Colonic mucosa (tissue), 4 donors: ENCODE measurements around the gene CCSER1. TPM values are rescaled to one million over a fixed set of nuclear protein-coding genes. Genes with fewer than 3 reads are reported as not detected.
"Not testable (repeated sequence)": the region's sequence is repeated elsewhere in the genome, so short reads cannot be mapped to it uniquely, and the experiment has no call there.

Source experiments
- DNase-seq: peaks from one replicate; pipeline ENCODE4 v3.0.0-alpha.2; 2020
- H3K27ac ChIP-seq: fragments of 200-600 bp; one replicate; pipeline ENCODE4 v1.8.0; 2021
- H3K27me3 ChIP-seq: fragments of 200-600 bp; one replicate; pipeline ENCODE4 v1.8.0; 2021
- H3K36me3 ChIP-seq: fragments of 200-600 bp; one replicate; pipeline ENCODE4 v1.8.0; 2021
- H3K4me1 ChIP-seq: fragments of 200-600 bp; one replicate; pipeline ENCODE4 v1.8.0; 2021; ENCODE audit warnings: mild to moderate bottlenecking
- H3K4me3 ChIP-seq: fragments of 200-600 bp; one replicate; pipeline ENCODE4 v1.8.0; 2021
- H3K9ac ChIP-seq, 2 donors: one replicate each; pipeline ENCODE4 v1.7.0; 2013; ENCODE audit warnings: control low read depth in 2 of 2, low read depth in 2 of 2, low read length in 2 of 2
- H3K9me3 ChIP-seq: fragments of 200-600 bp; one replicate; pipeline ENCODE4 v1.8.0; 2021
- CTCF ChIP-seq: fragments of 200-600 bp; IDR thresholded peaks from one replicate; pipeline ENCODE4 v1.8.0; 2022; ENCODE audit warnings: antibody characterized with exemption, mild to moderate bottlenecking
- intact Hi-C: fragments of 100-400 bp; cut with DNase I; formaldehyde crosslinking; loops from one replicate; pipeline ENCODE4 v1.14.1; 2022
- total RNA-seq, 2 donors: library from RNA; stranded (reverse); fragmentation: NEBNext Ultra II Directional in 1 of 2; extraction: Animal tissue kit (Norgen Biotek cat#: 25700) in 1 of 2; gene quantifications; one replicate each; pipeline ENCODE4 v1.2.1, GENCODE V29; 2021
- donor health status: healthy.
- donor health status: DM: no; HTN: no; CAD: no.
- donor health status: DM: no; HTN: no; CAD: no.

The CCSER1 gene
- total RNA-seq, 2 donors from 2014 or later = 11.2 to 13.4 TPM

GRCh38 chr4:91076147-91076546 lies 949.0 kb downstream of the CCSER1 start:
- H3K27ac ChIP-seq = no peak overlapping the region

DNA sequence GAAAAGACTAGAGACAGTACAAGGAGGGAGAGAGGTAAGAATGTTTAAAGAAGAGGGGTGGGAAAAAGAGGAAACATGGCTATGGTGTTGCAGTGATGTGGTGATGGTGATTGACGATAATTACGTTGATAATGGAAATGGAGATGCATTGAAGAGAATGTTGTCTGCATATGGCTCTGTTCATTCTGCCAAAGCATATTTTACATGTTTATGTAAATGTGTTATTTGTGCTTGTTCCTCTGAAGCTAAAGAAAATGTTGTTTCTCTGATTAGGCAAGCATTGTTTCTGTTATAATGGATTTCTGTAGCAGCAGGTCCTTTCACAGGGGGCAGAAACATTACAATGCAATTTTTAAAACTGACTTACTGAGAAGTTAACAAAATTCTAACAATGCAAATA lies 958.8 kb downstream of the CCSER1 start:
- intact Hi-C loops = no loop called here
- no peak overlapping the region for H3K9ac ChIP-seq

More at GRCh38 chr4:91076147-91076546, 949.0 kb downstream of the CCSER1 start:
- H3K36me3 ChIP-seq = no peaks in the 10 kb centered on the region
- no peaks in the 10 kb centered on the region for H3K9me3 ChIP-seq
- no peaks in the 10 kb centered on the region for H3K4me1 ChIP-seq
- intact Hi-C loops = no loop called here
- no peak overlapping the region for H3K4me3 ChIP-seq
- H3K9ac ChIP-seq = no peak overlapping the region
- no peak for DNase-seq
- no peak for TF ChIP-seq CTCF
- no peaks in the 10 kb centered on the region for H3K27me3 ChIP-seq

GRCh38 chr4:91087743-91088142 lies 960.5 kb downstream of the CCSER1 start:
- no peak for DNase-seq
- H3K4me1 ChIP-seq = no peaks in the 10 kb centered on the region
- no peaks in the 10 kb centered on the region for H3K36me3 ChIP-seq
- no peak overlapping the region for H3K9ac ChIP-seq
- H3K4me3 ChIP-seq = no peak overlapping the region
- no peaks in the 10 kb centered on the region for H3K9me3 ChIP-seq
- no peak overlapping the region for H3K27ac ChIP-seq
- TF ChIP-seq CTCF = no peak
- intact Hi-C loops = no loop called here
- no peaks in the 10 kb centered on the region for H3K27me3 ChIP-seq

More for the DNA sequence above, 958.8 kb downstream of the CCSER1 start:
- Histone ChIP-seq H3K36me3 (no peaks in the 10 kb centered on the region), H3K4me3 (no peak overlapping the region), H3K4me1 (no peaks in the 10 kb centered on the region), H3K27me3 (no peaks in the 10 kb centered on the region), H3K9me3 (no peaks in the 10 kb centered on the region), H3K27ac (no peak overlapping the region)
- DNase-seq = no peak
- no peak for TF ChIP-seq CTCF

GRCh38 chr4:91089178-91089577 lies 962.0 kb downstream of the CCSER1 start:
- Histone ChIP-seq H3K9me3 (no peaks in the 10 kb centered on the region), H3K9ac (no peak overlapping the region), H3K27me3 (no peaks in the 10 kb centered on the region), H3K36me3 (no peaks in the 10 kb centered on the region), H3K27ac (no peak overlapping the region), H3K4me3 (no peak overlapping the region), H3K4me1 (no peaks in the 10 kb centered on the region)
- intact Hi-C loops = no loop called here
- DNase-seq = no peak
- no peak for TF ChIP-seq CTCF

- Histone ChIP-seq H3K36me3 (no peaks in the 10 kb centered on the region), H3K27ac (no peak overlapping the region), H3K4me1 (no peaks in the 10 kb centered on the region), H3K9ac (no peak overlapping the region), H3K4me3 (no peak overlapping the region), H3K9me3 (no peaks in the 10 kb centered on the region), H3K27me3 (no peaks in the 10 kb centered on the region)
- intact Hi-C loops = no loop called here
- DNase-seq = no peak
- TF ChIP-seq CTCF = no peak
These were observed 965.3 kb downstream of the CCSER1 start for GRCh38 chr4:91092398-91092980.

- intact Hi-C loops, DNase-seq, H3K9ac ChIP-seq, H3K36me3 ChIP-seq, H3K9me3 ChIP-seq, H3K4me3 ChIP-seq, H3K27ac ChIP-seq, H3K4me1 ChIP-seq, H3K27me3 ChIP-seq: not testable (repeated sequence)
These were observed 967.0 kb downstream of the CCSER1 start for GRCh38 chr4:91094220-91094619.
